HEK293 (cell line): Measurements from ENCODE around the gene NFAT5.

ENCODE experiments used
- CTCF ChIA-PET: fragments of 350-600 bp; formaldehyde crosslinking; extraction: SDS; loops from one replicate; lab custom pipeline; 2021; ENCODE audit warnings: antibody characterized with exemption; lab: Yijun Ruan, JAX
- POLR2A ChIA-PET: fragments of 300-600 bp; formaldehyde crosslinking; extraction: SDS; loops from one replicate; lab custom pipeline; 2020; ENCODE audit warnings: antibody characterized with exemption, inconsistent platforms; lab: Yijun Ruan, JAX
- H3K27ac ChIP-seq: fragments of 200-500 bp; sonication (Bioruptor generic); 2 replicates; pipeline ENCODE4 v1.5.1; 2014; ENCODE audit warnings: low read depth, low read length, control low read depth, inconsistent platforms; ENCODE audit errors: extremely low read depth
- H3K36me3 ChIP-seq, 2 experiments: fragments of 200-500 bp in 1 of 2; sonication (Bioruptor generic) in 1 of 2; 1 replicate in 1 of 2; 2 replicates in 1 of 2; pipeline ENCODE4 v1.5.1; 2014 to 2017; ENCODE audit warnings: inconsistent platforms in 2 of 2, low read length in 2 of 2; ENCODE audit not compliant: control insufficient read depth in 2 of 2, insufficient read depth in 1 of 2
- H3K4me1 ChIP-seq: fragments of 200-500 bp; sonication (Bioruptor generic); 2 replicates; pipeline ENCODE4 v1.5.1; 2014; ENCODE audit warnings: mild to moderate bottlenecking, low read length, inconsistent platforms; ENCODE audit not compliant: control insufficient read depth, insufficient read depth
- H3K4me3 ChIP-seq: 2 replicates; pipeline ENCODE4 v1.5.1; 2011; ENCODE audit warnings: low read depth, mild to moderate bottlenecking, control low read depth, low read length, moderate library complexity
- H3K9me3 ChIP-seq: fragments of 200-500 bp; sonication (Bioruptor generic); 2 replicates; pipeline ENCODE4 v1.5.1; 2014; ENCODE audit warnings: low read depth, low read length, inconsistent platforms; ENCODE audit not compliant: control insufficient read depth, insufficient read depth
- KLF1 ChIP-seq: fragments of 450-650 bp; formaldehyde crosslinking; IDR thresholded peaks from 2 replicates; pipeline ENCODE4 v1.5.1; 2016; ENCODE audit warnings: missing biosample characterization, missing genetic modification characterization
- REST ChIP-seq: fragments of 450-650 bp; formaldehyde crosslinking; IDR thresholded peaks from 2 replicates; pipeline ENCODE4 v1.5.1; 2016; ENCODE audit warnings: missing biosample characterization, missing genetic modification characterization
- TCF7L2 ChIP-seq: IDR thresholded peaks from 2 replicates; pipeline ENCODE4 v1.6.1; 2011; ENCODE audit warnings: low read depth, mild to moderate bottlenecking, inconsistent platforms, low read length, moderate library complexity, borderline replicate concordance
- TRIM28 ChIP-seq: IDR thresholded peaks from 2 replicates; pipeline ENCODE4 v1.6.1; 2011; ENCODE audit warnings: low read length, control low read depth, borderline replicate concordance
- ZBTB1 ChIP-seq: fragments of 450-650 bp; formaldehyde crosslinking; IDR thresholded peaks from 2 replicates; pipeline ENCODE4 v1.5.1; 2016; ENCODE audit warnings: missing biosample characterization, missing genetic modification characterization
- ZBTB10 ChIP-seq: fragments of 450-650 bp; formaldehyde crosslinking; IDR thresholded peaks from 2 replicates; pipeline ENCODE4 v1.5.1; 2016; ENCODE audit warnings: missing biosample characterization, missing genetic modification characterization
- ZBTB48 ChIP-seq: fragments of 450-650 bp; formaldehyde crosslinking; IDR thresholded peaks from 2 replicates; pipeline ENCODE4 v1.5.1; 2016; ENCODE audit warnings: missing biosample characterization, missing genetic modification characterization
- ZBTB6 ChIP-seq: fragments of 450-650 bp; formaldehyde crosslinking; IDR thresholded peaks from 2 replicates; pipeline ENCODE4 v1.5.1; 2017; ENCODE audit warnings: missing biosample characterization, missing genetic modification characterization
- ZNF10 ChIP-seq: fragments of 450-650 bp; formaldehyde crosslinking; IDR thresholded peaks from 2 replicates; pipeline ENCODE4 v1.5.1; 2017; ENCODE audit warnings: missing biosample characterization, missing genetic modification characterization
- ZNF2 ChIP-seq: fragments of 450-650 bp; formaldehyde crosslinking; IDR thresholded peaks from 2 replicates; pipeline ENCODE4 v1.5.1; 2016; ENCODE audit warnings: missing biosample characterization, missing genetic modification characterization
- ZNF362 ChIP-seq: fragments of 450-650 bp; formaldehyde crosslinking; IDR thresholded peaks from 2 replicates; pipeline ENCODE4 v1.5.1; 2016; ENCODE audit warnings: missing biosample characterization, missing genetic modification characterization
- ZNF529 ChIP-seq: fragments of 450-650 bp; formaldehyde crosslinking; IDR thresholded peaks from 2 replicates; pipeline ENCODE4 v1.5.1; 2017; ENCODE audit warnings: missing genetic modification characterization, missing biosample characterization; ENCODE audit not compliant: insufficient replicate concordance
- ZNF610 ChIP-seq: fragments of 450-650 bp; formaldehyde crosslinking; IDR thresholded peaks from 2 replicates; pipeline ENCODE4 v1.5.1; 2016; ENCODE audit warnings: missing biosample characterization, missing genetic modification characterization, borderline replicate concordance
- ZNF623 ChIP-seq: fragments of 450-650 bp; formaldehyde crosslinking; IDR thresholded peaks from 2 replicates; pipeline ENCODE4 v1.5.1; 2016; ENCODE audit warnings: missing biosample characterization, missing genetic modification characterization
- ZNF677 ChIP-seq: fragments of 450-650 bp; IDR thresholded peaks from 2 replicates; pipeline ENCODE4 v1.5.0; 2018; ENCODE audit warnings: missing biosample characterization, mild to moderate bottlenecking, missing genetic modification characterization, moderate library complexity
- ZNF785 ChIP-seq: fragments of 450-650 bp; formaldehyde crosslinking; IDR thresholded peaks from 2 replicates; pipeline ENCODE4 v1.5.1; 2016; ENCODE audit warnings: missing biosample characterization, missing genetic modification characterization
- ZNF791 ChIP-seq: fragments of 450-650 bp; formaldehyde crosslinking; IDR thresholded peaks from 2 replicates; pipeline ENCODE4 v1.5.1; 2016; ENCODE audit warnings: missing biosample characterization, missing genetic modification characterization
- ZSCAN16 ChIP-seq: fragments of 450-650 bp; formaldehyde crosslinking; IDR thresholded peaks from 2 replicates; pipeline ENCODE4 v1.5.1; 2016; ENCODE audit warnings: missing biosample characterization, missing genetic modification characterization
- ZSCAN23 ChIP-seq: fragments of 450-650 bp; formaldehyde crosslinking; IDR thresholded peaks from 2 replicates; pipeline ENCODE4 v1.5.1; 2016; ENCODE audit warnings: missing biosample characterization, missing genetic modification characterization

The NFAT5 gene

GRCh38 chr16:69718111-69718764 lies 152.5 kb downstream of the NFAT5 start:
- CTCF ChIA-PET: interaction anchor here (0.7 to 1.2 kb wide), 3 partner anchors 37 to 152 kb away, joined by 3 to 5 read pairs (median 3); no protein-coding TSS in a partner anchor
- no peak overlapping the region for H3K4me3 ChIP-seq
- peaks cover 0 to 5% of the 10 kb centered on the region in 2 experiments; a peak in 1 of 3 replicates for H3K36me3 ChIP-seq
- no peaks in the 10 kb centered on the region for H3K4me1 ChIP-seq
- H3K9me3 ChIP-seq: no peaks in the 10 kb centered on the region
- POLR2A ChIA-PET: no interaction called here
- TF ChIP-seq ZBTB10 (tag by site-specific recombination) (no peak), ZNF791 (tag by site-specific recombination) (no peak), ZBTB48 (tag by site-specific recombination) (no peak), ZNF623 (tag by site-specific recombination) (no peak), ZBTB6 (tag by site-specific recombination) (no peak), ZNF529 (tag by site-specific recombination) (no peak), ZNF610 (no peak), ZSCAN16 (tag by site-specific recombination) (no peak), TCF7L2 (no peak), TRIM28 (no peak), REST (tag by site-specific recombination) (no peak)
- no peak overlapping the region for H3K27ac ChIP-seq

- CTCF ChIA-PET: interaction anchor here (0.7 to 0.8 kb wide), 2 partner anchors 9 to 12 kb away, joined by 3 read pairs; no protein-coding TSS in a partner anchor
- H3K4me1 ChIP-seq: no peaks in the 10 kb centered on the region
- no peak overlapping the region for H3K4me3 ChIP-seq
- no peak overlapping the region for H3K27ac ChIP-seq
- H3K36me3 ChIP-seq: no peaks in the 10 kb centered on the region
- no peaks in the 10 kb centered on the region for H3K9me3 ChIP-seq
- no peak for TF ChIP-seq ZSCAN23 (tag by site-specific recombination)
- TF ChIP-seq ZNF677 (tag by site-specific recombination): no peak
- TF ChIP-seq ZNF2 (tag by site-specific recombination): no peak
- no peak for TF ChIP-seq ZNF362 (tag by site-specific recombination)
- no peak for TF ChIP-seq KLF1
- TF ChIP-seq ZNF10: no peak
- TF ChIP-seq ZBTB1 (tag by site-specific recombination): no peak
- no peak for TF ChIP-seq ZNF785
- TF ChIP-seq ZBTB6 (tag by site-specific recombination): no peak
- POLR2A ChIA-PET: no interaction called here
Measured at GRCh38 chr16:69720822-69721430, 155.2 kb downstream of the NFAT5 start.
